Mononuclear cell (primary cell): ENCODE results near the gene DEFB126. TPM values are rescaled to one million over a fixed set of nuclear protein-coding genes. Genes with fewer than 3 reads are reported as not detected.
"Not testable (repeated sequence)": the region's sequence is repeated elsewhere in the genome, so short reads cannot be mapped to it uniquely, and the experiment has no call there.

Experiments
- H3K27me3 ChIP-seq: 2 replicates; pipeline ENCODE4 v1.6.0; 2011; ENCODE audit warnings: low read length, control low read depth; ENCODE audit not compliant: insufficient read depth
- H3K4me1 ChIP-seq: 2 replicates; pipeline ENCODE4 v1.5.1; 2011; ENCODE audit warnings: mild to moderate bottlenecking, low read length, control low read depth; ENCODE audit not compliant: insufficient read depth
- H3K4me3 ChIP-seq: 2 replicates; pipeline ENCODE4 v1.5.1; 2011; ENCODE audit warnings: mild to moderate bottlenecking, low read length, moderate library complexity
- H3K9me3 ChIP-seq: 2 replicates; pipeline ENCODE4 v1.5.1; 2011; ENCODE audit warnings: low read depth, mild to moderate bottlenecking, control low read depth, low read length
- total RNA-seq: library from RNA; depleted of rRNA; stranded (reverse); fragments of >200 nt; gene quantifications from one replicate; pipeline ENCODE4 v1.2.3, GENCODE V29; 2012

The DEFB126 gene, protein sequence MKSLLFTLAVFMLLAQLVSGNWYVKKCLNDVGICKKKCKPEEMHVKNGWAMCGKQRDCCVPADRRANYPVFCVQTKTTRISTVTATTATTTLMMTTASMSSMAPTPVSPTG
- not detected for total RNA-seq

DNA sequence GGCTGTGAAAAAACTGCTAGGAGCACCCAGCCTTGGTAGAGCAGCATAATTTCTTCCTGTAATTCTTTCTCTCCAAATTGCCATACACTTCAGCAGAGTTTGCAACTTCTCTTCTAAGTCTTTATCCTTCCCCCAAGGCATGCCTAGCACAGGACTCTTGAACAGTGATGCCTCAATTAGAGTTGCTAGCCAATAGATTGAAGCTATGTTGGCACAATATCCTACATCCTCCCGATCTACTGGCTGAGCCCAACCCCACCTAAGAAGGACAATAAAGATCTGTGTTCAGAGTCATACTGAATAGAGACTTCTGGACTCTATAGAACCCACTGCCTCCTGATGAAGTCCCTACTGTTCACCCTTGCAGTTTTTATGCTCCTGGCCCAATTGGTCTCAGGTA lies at the start of gene DEFB126:
DEFB126 (plus strand) TSS at position 301 of the 400 bp plus-strand sequence; CDS start at position 340, 39 bp downstream.
- Histone ChIP-seq H3K4me1 (no peaks in the 10 kb centered on the region), H3K9me3 (no peaks in the 10 kb centered on the region), H3K4me3 (no peak within 1 kb of the TSS), H3K27me3 (peaks cover 25% of the 10 kb centered on the region)

- peaks cover 26% of the 10 kb centered on the region for H3K27me3 ChIP-seq
- H3K9me3 ChIP-seq = peaks cover 7% of the 10 kb centered on the region
- H3K4me3 ChIP-seq = no peak overlapping the region
- no peaks in the 10 kb centered on the region for H3K4me1 ChIP-seq
Measured at GRCh38 chr20:93641-94040, 48.7 kb upstream of the DEFB126 start.

DNA sequence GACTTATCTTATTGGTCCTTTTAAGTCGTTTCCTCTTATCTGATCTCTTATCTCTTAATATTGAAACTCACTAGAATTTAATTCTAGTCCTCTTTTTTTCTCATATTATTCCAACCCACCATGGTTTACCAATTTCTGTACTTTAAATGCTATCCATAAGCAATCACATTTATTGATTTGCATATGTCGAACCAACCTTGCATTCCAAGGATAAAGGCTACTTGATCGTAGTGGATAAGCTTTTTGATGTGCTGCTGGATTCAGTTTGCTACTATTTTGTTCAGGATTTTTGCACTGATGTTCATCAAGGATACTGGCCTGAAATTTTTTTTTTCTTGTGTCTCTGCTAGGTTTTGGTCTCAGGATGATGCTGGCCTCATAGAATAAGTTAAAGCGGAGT lies 47.2 kb upstream of the DEFB126 start:
- Histone ChIP-seq H3K4me1 (no peaks in the 10 kb centered on the region), H3K9me3 (peaks cover 7% of the 10 kb centered on the region), H3K4me3 (no peak overlapping the region), H3K27me3 (peaks cover 20% of the 10 kb centered on the region)

DNA sequence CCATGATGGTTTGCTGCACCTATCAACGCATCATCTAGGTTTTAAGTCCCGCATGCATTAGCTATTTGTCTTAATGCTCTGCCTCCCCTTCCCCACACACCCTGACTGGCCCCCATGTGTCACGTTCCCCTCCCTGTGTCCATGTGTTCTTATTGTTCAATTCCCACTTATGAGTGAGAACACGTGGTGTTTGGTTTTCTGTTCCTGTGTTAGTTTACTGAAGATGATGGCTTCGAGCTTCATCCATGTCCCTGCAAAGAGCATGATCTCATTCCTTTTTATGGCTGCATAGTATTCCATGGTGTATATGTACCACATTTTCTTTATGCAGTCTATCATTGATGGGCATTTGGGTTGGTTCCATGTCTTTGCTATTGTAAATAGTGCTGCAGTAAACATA lies 44.7 kb upstream of the DEFB126 start:
- peaks cover 10% of the 10 kb centered on the region for H3K27me3 ChIP-seq
- H3K4me3 ChIP-seq, H3K4me1 ChIP-seq, H3K9me3 ChIP-seq: not testable (repeated sequence)

DNA sequence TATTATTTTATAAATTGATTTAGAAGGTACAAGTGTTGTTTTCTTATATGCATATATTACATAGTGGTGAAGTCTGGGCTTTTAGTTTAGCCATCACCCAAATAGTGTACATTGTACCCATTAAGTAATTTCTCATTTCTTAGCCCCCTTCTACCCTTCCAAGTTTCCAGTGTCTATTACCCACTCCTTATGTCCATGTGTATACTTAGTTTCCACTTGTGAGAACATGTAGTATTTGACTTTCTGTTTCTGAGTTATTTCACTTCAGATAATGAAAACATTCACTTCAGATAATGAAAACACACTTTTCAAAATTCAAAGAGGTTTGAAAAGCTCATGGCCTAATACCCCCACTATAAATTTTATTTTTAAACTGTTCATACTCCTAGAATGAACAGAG lies 40.4 kb upstream of the DEFB126 start:
- H3K9me3 ChIP-seq = no peaks in the 10 kb centered on the region
- no peak overlapping the region for H3K4me3 ChIP-seq
- H3K27me3 ChIP-seq = peaks cover 38% of the 10 kb centered on the region
- H3K4me1 ChIP-seq = no peaks in the 10 kb centered on the region

GRCh38 chr20:103456-103855 lies 38.9 kb upstream of the DEFB126 start:
- H3K9me3 ChIP-seq = no peaks in the 10 kb centered on the region
- H3K27me3 ChIP-seq = peaks cover 48% of the 10 kb centered on the region
- H3K4me3 ChIP-seq = no peak overlapping the region
- no peaks in the 10 kb centered on the region for H3K4me1 ChIP-seq

- no peak overlapping the region for H3K4me3 ChIP-seq
- H3K4me1 ChIP-seq = no peaks in the 10 kb centered on the region
Measured at GRCh38 chr20:112396-112795, 30.0 kb upstream of the DEFB126 start.

GRCh38 chr20:117518-117917 lies 24.9 kb upstream of the DEFB126 start:
- Histone ChIP-seq H3K4me3 (no peak overlapping the region), H3K9me3 (no peaks in the 10 kb centered on the region), H3K4me1 (no peaks in the 10 kb centered on the region), H3K27me3 (peaks cover 28% of the 10 kb centered on the region)

More at GRCh38 chr20:112396-112795, 30.0 kb upstream of the DEFB126 start:
- peaks cover 17% of the 10 kb centered on the region for H3K27me3 ChIP-seq
- H3K9me3 ChIP-seq = no peaks in the 10 kb centered on the region

- H3K27me3 ChIP-seq, H3K4me3 ChIP-seq, H3K4me1 ChIP-seq, H3K9me3 ChIP-seq: not testable (repeated sequence)
Measured at GRCh38 chr20:129786-130323, 12.5 kb upstream of the DEFB126 start.

GRCh38 chr20:137668-138490 lies 4.5 kb upstream of the DEFB126 start:
- no peaks in the 10 kb centered on the region for H3K9me3 ChIP-seq
- no peaks in the 10 kb centered on the region for H3K4me1 ChIP-seq
- H3K4me3 ChIP-seq = no peak overlapping the region
- peaks cover 18% of the 10 kb centered on the region for H3K27me3 ChIP-seq

- Histone ChIP-seq H3K4me1 (no peaks in the 10 kb centered on the region), H3K27me3 (peaks cover 27% of the 10 kb centered on the region), H3K9me3 (no peaks in the 10 kb centered on the region), H3K4me3 (no peak overlapping the region)
Measured at GRCh38 chr20:145877-146276, 3.5 kb downstream of the DEFB126 start.

GRCh38 chr20:152131-152530 lies 9.7 kb downstream of the DEFB126 start:
- no peak overlapping the region for H3K4me3 ChIP-seq
- H3K27me3 ChIP-seq = peaks cover 8% of the 10 kb centered on the region
- H3K4me1 ChIP-seq = no peaks in the 10 kb centered on the region
- H3K9me3 ChIP-seq = no peaks in the 10 kb centered on the region

DNA sequence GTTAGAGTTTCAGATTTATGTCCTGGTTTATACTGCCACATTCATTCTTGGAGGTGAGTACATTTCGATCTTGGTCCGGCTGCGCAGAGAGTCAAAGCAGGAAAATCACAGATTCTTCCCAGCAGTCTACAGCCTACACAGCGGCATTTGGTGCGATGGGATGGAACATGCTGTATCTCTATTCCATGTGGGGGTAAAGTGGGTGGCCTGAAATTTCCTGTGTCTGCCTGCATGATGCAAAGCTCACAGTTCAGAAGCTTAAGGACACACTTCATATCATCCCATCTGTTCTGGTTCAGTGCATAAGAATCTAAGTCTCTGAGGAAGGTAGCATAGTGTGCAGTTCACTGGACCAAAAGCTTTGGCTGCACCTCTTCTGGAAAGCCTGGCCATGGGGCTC lies 14.8 kb downstream of the DEFB126 start, which contains the start of gene DEFB127:
DEFB127 (plus strand) TSS at position 301 of the 400 bp plus-strand sequence; CDS start at position 392, 91 bp downstream.
- no peaks in the 10 kb centered on the region for H3K9me3 ChIP-seq
- no peak within 1 kb of the TSS for H3K4me3 ChIP-seq
- peaks cover 3% of the 10 kb centered on the region for H3K27me3 ChIP-seq
- H3K4me1 ChIP-seq = no peaks in the 10 kb centered on the region

- no peaks in the 10 kb centered on the region for H3K4me1 ChIP-seq
- peaks cover 14% of the 10 kb centered on the region for H3K27me3 ChIP-seq
- no peaks in the 10 kb centered on the region for H3K9me3 ChIP-seq
- no peak overlapping the region for H3K4me3 ChIP-seq
Measured at GRCh38 chr20:164618-165017, 22.2 kb downstream of the DEFB126 start.

DNA sequence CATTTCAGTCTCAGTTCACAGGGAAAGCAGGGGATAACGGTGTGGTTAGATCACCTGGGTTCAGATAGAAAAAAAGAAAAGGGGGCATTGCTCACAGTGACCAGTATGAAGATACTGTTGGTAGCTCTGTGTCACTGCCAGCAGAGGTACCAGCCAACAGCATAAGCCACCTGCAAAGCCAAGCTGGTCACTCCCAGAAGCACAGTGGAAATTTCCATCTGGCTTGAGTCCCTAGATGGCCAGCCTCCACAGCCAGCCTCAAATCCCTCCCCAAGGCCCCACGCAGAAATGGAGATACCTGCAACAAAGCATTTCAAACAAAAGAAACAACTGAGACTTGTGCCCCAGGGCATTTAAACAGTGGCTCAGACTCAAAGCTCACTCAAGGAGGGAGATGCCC lies 26.5 kb downstream of the DEFB126 start:
- no peaks in the 10 kb centered on the region for H3K4me1 ChIP-seq
- no peaks in the 10 kb centered on the region for H3K9me3 ChIP-seq
- peaks cover 11% of the 10 kb centered on the region for H3K27me3 ChIP-seq
- H3K4me3 ChIP-seq = no peak overlapping the region
